ENCODE results near the gene IGSF21.
A peak's percentile ranks its signal among the peaks of the same experiment; 100 is the strongest.

IGSF21 gene

GRCh38 chr1:18247151-18247550 is 139.6 kb downstream of the IGSF21 start:
- TF ChIP-seq CEBPB (IDR thresholded peaks at IDR 0.05), result no peak
- TF ChIP-seq TEAD4 (IDR thresholded peaks at IDR 0.05), result no peak
- TF ChIP-seq EP300 (IDR thresholded peaks at IDR 0.05; ENCODE audit: borderline replicate concordance), result no peak
- no peak for TF ChIP-seq NFIC (IDR thresholded peaks at IDR 0.05)
- no peak for TF ChIP-seq EGR1 (IDR thresholded peaks at IDR 0.05)
- TF ChIP-seq TCF12 (IDR thresholded peaks at IDR 0.05; ENCODE audit: low read depth), result no peak
- TF ChIP-seq USF1 (IDR thresholded peaks at IDR 0.05), result no peak
- no peak for TF ChIP-seq MAX (IDR thresholded peaks at IDR 0.05)
- no peak for TF ChIP-seq FOXM1 (IDR thresholded peaks at IDR 0.05; ENCODE audit: borderline replicate concordance, low read depth)
- TF ChIP-seq CREB1 (IDR thresholded peaks at IDR 0.05; ENCODE audit: low read depth), result no peak
- TF ChIP-seq RAD21 (IDR thresholded peaks at IDR 0.05; ENCODE audit: low read depth), result no peak
- no peak for TF ChIP-seq REST (IDR thresholded peaks at IDR 0.05; ENCODE audit: low read depth)
- TF ChIP-seq YY1 (IDR thresholded peaks at IDR 0.05; ENCODE audit: low read depth), result no peak
- TF ChIP-seq TAF1 (IDR thresholded peaks at IDR 0.05; ENCODE audit: low read depth), result no peak
- no peak for TF ChIP-seq ZBTB7A (IDR thresholded peaks at IDR 0.05; ENCODE audit: low read depth)

- TF ChIP-seq EGR1 (IDR thresholded peaks at IDR 0.05) (no peak), YY1 (IDR thresholded peaks at IDR 0.05; ENCODE audit: low read depth) (no peak), NFIC (IDR thresholded peaks at IDR 0.05) (no peak)
Measured at GRCh38 chr1:18249631-18250030, 142.0 kb downstream of the IGSF21 start.

- no peak for TF ChIP-seq NFIC (IDR thresholded peaks at IDR 0.05)
- no peak for TF ChIP-seq EGR1 (IDR thresholded peaks at IDR 0.05)
- TF ChIP-seq RAD21 (IDR thresholded peaks at IDR 0.05; ENCODE audit: low read depth), result no peak
- no peak for TF ChIP-seq REST (IDR thresholded peaks at IDR 0.05; ENCODE audit: low read depth)
- TF ChIP-seq MAX (IDR thresholded peaks at IDR 0.05), result no peak
Measured at GRCh38 chr1:18253093-18253492, 145.5 kb downstream of the IGSF21 start.

GRCh38 chr1:18256282-18257235 is 149.0 kb downstream of the IGSF21 start:
- TF ChIP-seq REST (IDR thresholded peaks at IDR 0.05; ENCODE audit: low read depth), result peak; percentile 94
- TF ChIP-seq NFIC (IDR thresholded peaks at IDR 0.05), result no peak

- TF ChIP-seq REST (IDR thresholded peaks at IDR 0.05; ENCODE audit: low read depth) (no peak), TCF12 (IDR thresholded peaks at IDR 0.05; ENCODE audit: low read depth) (no peak), NFIC (IDR thresholded peaks at IDR 0.05) (no peak), TEAD4 (IDR thresholded peaks at IDR 0.05) (no peak), RAD21 (IDR thresholded peaks at IDR 0.05; ENCODE audit: low read depth) (no peak), CEBPB (IDR thresholded peaks at IDR 0.05) (no peak), ZBTB7A (IDR thresholded peaks at IDR 0.05; ENCODE audit: low read depth) (no peak), EGR1 (IDR thresholded peaks at IDR 0.05) (no peak), USF1 (IDR thresholded peaks at IDR 0.05) (no peak), FOXM1 (IDR thresholded peaks at IDR 0.05; ENCODE audit: borderline replicate concordance, low read depth) (no peak), EP300 (IDR thresholded peaks at IDR 0.05; ENCODE audit: borderline replicate concordance) (no peak), YY1 (IDR thresholded peaks at IDR 0.05; ENCODE audit: low read depth) (no peak), TAF1 (IDR thresholded peaks at IDR 0.05; ENCODE audit: low read depth) (no peak), MAX (IDR thresholded peaks at IDR 0.05) (no peak)
Measured at GRCh38 chr1:18257778-18258177, 150.2 kb downstream of the IGSF21 start.

Data from Ishikawa (cell line).